B cell (primary cell): ENCODE data around the gene PXDC1. TPM values are rescaled to one million over a fixed set of nuclear protein-coding genes. Genes with fewer than 3 reads are reported as not detected.

Experiments used
- ATAC-seq: fragments of 200-7000 bp; cut with Tn5 transposase; one replicate; pipeline ENCODE4 v1.10.0; 2021; ENCODE audit warnings: low read depth, mild to moderate bottlenecking, moderate number of reproducible peaks, moderate library complexity
- CTCF ChIA-PET: fragments of 350-600 bp; sonication (Branson Sonifier 250); formaldehyde crosslinking; loops from one replicate; lab custom pipeline; 2021; ENCODE audit warnings: antibody characterized with exemption, inconsistent platforms; lab: Charles Lee
- POLR2A ChIA-PET: fragments of 350-600 bp; sonication (Branson Sonifier 250); formaldehyde crosslinking; loops from one replicate; lab custom pipeline; 2021; ENCODE audit warnings: antibody characterized with exemption; lab: Charles Lee
- DNase-seq: peaks from one replicate; pipeline ENCODE4 v3.0.0; 2013
- H2AFZ ChIP-seq: 2 replicates; pipeline ENCODE4 v1.6.1; 2012; ENCODE audit warnings: mild to moderate bottlenecking, low read depth, low read length; ENCODE audit not compliant: insufficient read depth, poor library complexity, severe bottlenecking
- H3K27ac ChIP-seq, 2 donors: 1 replicate in 1 of 2; 2 replicates in 1 of 2; pipeline ENCODE4 v1.5.1; 2012 to 2013; ENCODE audit warnings: low read length in 2 of 2, mild to moderate bottlenecking in 2 of 2, moderate library complexity in 1 of 2
- H3K27me3 ChIP-seq, 4 experiments: fragments of 200-600 bp in 1 of 4; sonication (generic) in 1 of 4; replicated peaks in 1 of 4; 1 replicate in 2 of 4; 2 replicates in 2 of 4; pipeline versions ENCODE4 v1.6.1 to v1.7.0; 2013 to 2016; ENCODE audit warnings: low read length in 3 of 4, mild to moderate bottlenecking in 2 of 4, mixed read lengths in 1 of 4, moderate library complexity in 1 of 4; ENCODE audit not compliant: insufficient read depth in 4 of 4, control insufficient read depth in 3 of 4; ENCODE audit errors: control extremely low read depth in 1 of 4
- H3K36me3 ChIP-seq, 2 experiments: replicated peaks in 1 of 2; 1 replicate in 1 of 2; 2 replicates in 1 of 2; pipeline versions ENCODE4 v1.6.1 to v1.7.1; 2013; ENCODE audit warnings: low read length in 1 of 2; ENCODE audit not compliant: insufficient read depth in 2 of 2, control insufficient read depth in 1 of 2; ENCODE audit errors: control extremely low read depth in 1 of 2, extremely low read depth in 1 of 2
- H3K4me1 ChIP-seq, 2 donors: fragments of 200-600 bp in 1 of 2; sonication (generic) in 1 of 2; 1 replicate in 1 of 2; 2 replicates in 1 of 2; pipeline versions ENCODE4 v1.5.1 to v1.6.1; 2013 to 2017; ENCODE audit warnings: low read length in 2 of 2; ENCODE audit not compliant: control insufficient read depth in 2 of 2, insufficient read depth in 2 of 2
- H3K4me2 ChIP-seq: replicated peaks from 2 replicates; pipeline ENCODE3; 2012; ENCODE audit warnings: mild to moderate bottlenecking, low read depth, low read length; ENCODE audit not compliant: poor library complexity, severe bottlenecking
- H3K4me3 ChIP-seq, 5 experiments: fragments of 200-600 bp in 1 of 5; sonication (generic) in 1 of 5; 1 replicate in 3 of 5; 2 replicates in 2 of 5; pipeline versions ENCODE4 v1.5.1 to v1.7.0; 2011 to 2016; ENCODE audit warnings: low read length in 4 of 5, mild to moderate bottlenecking in 4 of 5, low read depth in 2 of 5, control low read depth in 1 of 5, moderate library complexity in 1 of 5; ENCODE audit not compliant: insufficient read depth in 1 of 5; ENCODE audit errors: control extremely low read depth in 1 of 5, extremely low read depth in 1 of 5
- H3K79me2 ChIP-seq: fragments of 200-600 bp; sonication (generic); one replicate; pipeline ENCODE4 v1.6.0; 2016; ENCODE audit warnings: low read length; ENCODE audit not compliant: control insufficient read depth, insufficient read depth
- H3K9ac ChIP-seq: fragments of 200-600 bp; sonication (generic); 2 replicates; pipeline ENCODE4 v1.6.1; 2017; ENCODE audit warnings: mild to moderate bottlenecking, low read length, moderate library complexity
- H3K9me3 ChIP-seq, 3 donors: one replicate each; pipeline versions ENCODE4 v1.6.1 to v1.7.1; 2013; ENCODE audit warnings: low read length in 2 of 3; ENCODE audit not compliant: control insufficient read depth in 2 of 3, insufficient read depth in 1 of 3; ENCODE audit errors: control extremely low read depth in 1 of 3
- H4K20me1 ChIP-seq: 2 replicates; pipeline ENCODE4 v1.6.0; 2012; ENCODE audit warnings: mild to moderate bottlenecking, low read length; ENCODE audit not compliant: insufficient read depth, control insufficient read depth, poor library complexity, severe bottlenecking
- H3K27ac Mint-ChIP-seq: one replicate; pipeline ENCODE4 v1.8.0; 2021; ENCODE audit warnings: mixed read lengths
- H3K27me3 Mint-ChIP-seq: one replicate; pipeline ENCODE4 v1.8.0; 2021; ENCODE audit warnings: mixed read lengths
- H3K4me1 Mint-ChIP-seq: one replicate; pipeline ENCODE4 v1.8.0; 2021; ENCODE audit warnings: mixed read lengths
- H3K4me3 Mint-ChIP-seq: one replicate; pipeline ENCODE4 v1.8.0; 2021; ENCODE audit warnings: mixed read lengths
- H3K9me3 Mint-ChIP-seq: one replicate; pipeline ENCODE4 v1.8.0; 2022; ENCODE audit warnings: mixed read lengths; ENCODE audit not compliant: insufficient read depth
- CTCF ChIP-seq: fragments of 200-600 bp; IDR thresholded peaks from one replicate; pipeline ENCODE4 v1.8.0; 2022; ENCODE audit warnings: antibody characterized with exemption, mild to moderate bottlenecking
- EZH2 ChIP-seq: IDR thresholded peaks from 2 replicates; pipeline ENCODE4 v1.6.1; 2012; ENCODE audit warnings: borderline replicate concordance, low read depth, mild to moderate bottlenecking, moderate library complexity, low read length; ENCODE audit not compliant: insufficient read depth, poor library complexity, severe bottlenecking
- WGBS: methylation state at CpG from one replicate; pipeline ENCODE4 v1.1.5; 2013; ENCODE audit warnings: missing lambda C conversion rate; ENCODE audit not compliant: insufficient coverage; 5-methylcytosine and 5-hydroxymethylcytosine counted together
- intact Hi-C: fragments of 100-400 bp; cut with micrococcal nuclease; formaldehyde crosslinking; loops from one replicate; pipeline ENCODE4 v1.10.0; 2022
- polyA plus RNA-seq: library from polyadenylated mRNA; depleted of rRNA; stranded (reverse); fragments of >200 nt; gene quantifications from 2 replicates; pipeline ENCODE4 v1.2.3, GENCODE V29; 2012
- total RNA-seq, 2 donors: library from RNA; stranded (reverse); fragments of 120-200 nt in 1 of 2; gene quantifications; 1 replicate in 1 of 2; 2 replicates in 1 of 2; pipeline versions ENCODE4 v1.2.3 to v1.2.4, GENCODE V29; 2013 to 2022

Gene PXDC1
- total and polyA plus RNA-seq, 2 donors (not counting 1 experiment from before 2014, with no cell fraction given), result 4.7 to 18.9 TPM

GRCh38 chr6:3699231-3699630, 52.3 kb downstream of the PXDC1 start:
- TF ChIP-seq CTCF (no peak), EZH2 (no peak)
- peaks cover 28% of the 10 kb centered on the region for H3K27me3 Mint-ChIP-seq
- intact Hi-C loops, result no loop called here
- ChIA-PET CTCF (no interaction called here), POLR2A (no interaction called here)
- Histone ChIP-seq H3K4me2 (no peak overlapping the region), H3K79me2 (no peaks in the 10 kb centered on the region), H3K4me3 (no peak overlapping the region), H3K4me1 (no peaks in the 10 kb centered on the region), H3K36me3 (no peaks in the 10 kb centered on the region), H3K9me3 (peaks cover 0 to 6% (median 0%) of the 10 kb centered on the region in 3 donors), H3K27me3 (peaks cover 0 to 2% (median 0%) of the 10 kb centered on the region in 4 experiments), H2AFZ (no peak overlapping the region), H4K20me1 (no peaks in the 10 kb centered on the region), H3K27ac (no peak overlapping the region), H3K9ac (no peak overlapping the region)
- H3K9me3 Mint-ChIP-seq, result peaks cover 5% of the 10 kb centered on the region
- ATAC-seq (no peak), DNase-seq (no peak)
- no peaks in the 10 kb centered on the region for H3K4me1 Mint-ChIP-seq
- 89% methylated on average over 2 of the region's 3 CpGs for WGBS
- H3K4me3 Mint-ChIP-seq, result no peak overlapping the region
- no peak overlapping the region for H3K27ac Mint-ChIP-seq

DNA sequence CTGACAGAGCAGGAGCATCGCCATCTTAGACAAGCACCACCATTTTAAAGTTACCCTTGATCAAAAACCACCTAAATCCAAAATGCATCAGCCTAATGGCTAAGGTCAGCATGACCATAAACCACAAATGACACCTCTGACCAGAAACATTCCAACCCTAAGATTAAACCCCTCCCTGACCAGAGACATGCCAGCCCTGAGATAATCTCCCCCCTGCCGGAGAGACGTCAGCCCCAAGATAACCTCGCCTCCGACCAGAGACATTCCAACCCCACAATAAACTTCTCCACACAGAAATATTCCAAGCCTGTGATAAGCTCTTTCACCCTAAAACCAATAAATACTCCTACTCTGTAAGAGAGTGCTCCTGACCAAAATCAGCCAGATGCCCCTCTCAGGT, 53.5 kb downstream of the PXDC1 start:
- peaks cover 5% of the 10 kb centered on the region for H3K9me3 Mint-ChIP-seq
- Histone ChIP-seq H3K36me3 (no peaks in the 10 kb centered on the region), H2AFZ (no peak overlapping the region), H3K27ac (no peak overlapping the region), H3K9ac (no peak overlapping the region), H3K4me1 (no peaks in the 10 kb centered on the region), H3K27me3 (peaks cover 0 to 2% (median 0%) of the 10 kb centered on the region in 4 experiments), H3K4me2 (no peak overlapping the region), H3K9me3 (peaks cover 0 to 6% (median 0%) of the 10 kb centered on the region in 3 donors), H4K20me1 (no peaks in the 10 kb centered on the region), H3K4me3 (no peak overlapping the region), H3K79me2 (no peaks in the 10 kb centered on the region)
- TF ChIP-seq CTCF, result no peak
- no peak for TF ChIP-seq EZH2
- ChIA-PET CTCF (no interaction called here), POLR2A (no interaction called here)
- 94% methylated on average over 5 of the region's 5 CpGs for WGBS
- no peak overlapping the region for H3K4me3 Mint-ChIP-seq
- H3K4me1 Mint-ChIP-seq, result no peaks in the 10 kb centered on the region
- H3K27me3 Mint-ChIP-seq, result peaks cover 33% of the 10 kb centered on the region
- ATAC-seq, result no peak
- intact Hi-C loops, result no loop called here
- H3K27ac Mint-ChIP-seq, result no peak overlapping the region
- DNase-seq, result no peak
